Caco-2 (cell line): Measurements from ENCODE around the gene CAPN12. TPM values are rescaled to one million over a fixed set of nuclear protein-coding genes. Genes with fewer than 3 reads are reported as not detected.

Source experiments
- BruUV-seq: library from RNA; stranded (reverse); fragments of 400-500 nt; replicated peaks from 2 replicates; lab custom pipeline; 2021; lab: Mats Ljungman, UMichigan
- CTCF ChIA-PET: fragments of 300-600 bp; sonication (Branson Sonifier 250); formaldehyde crosslinking; loops from one replicate; lab custom pipeline; 2022; ENCODE audit warnings: antibody characterized with exemption; lab: Charles Lee
- POLR2A ChIA-PET: fragments of 300-600 bp; sonication (Branson Sonifier 250); formaldehyde crosslinking; loops from one replicate; lab custom pipeline; 2022; ENCODE audit warnings: antibody characterized with exemption; lab: Charles Lee
- DNase-seq, 2 experiments: peaks; one replicate each; pipeline versions ENCODE4 v3.0.0 to v3.0.0-alpha.2; 2020 to 2022
- H3K27me3 ChIP-seq: replicated peaks from 2 replicates; pipeline ENCODE4 v1.6.0; 2011; ENCODE audit warnings: low read length; ENCODE audit not compliant: control insufficient read depth, insufficient read depth
- H3K36me3 ChIP-seq: 2 replicates; pipeline ENCODE4 v1.5.1; 2011; ENCODE audit warnings: low read length; ENCODE audit not compliant: control insufficient read depth, insufficient read depth
- H3K4me1 ChIP-seq: fragments of 250-450 bp; sonication (Bioruptor Pico); 2 replicates; pipeline ENCODE4 v1.5.1; 2020; ENCODE audit warnings: mild to moderate bottlenecking
- H3K4me3 ChIP-seq: 2 replicates; pipeline ENCODE4 v1.5.1; 2011; ENCODE audit warnings: low read depth, mild to moderate bottlenecking, control low read depth, low read length
- H3K9me3 ChIP-seq: fragments of 250-450 bp; sonication (Bioruptor Pico); 2 replicates; pipeline ENCODE4 v1.5.1; 2020; ENCODE audit warnings: mild to moderate bottlenecking, moderate library complexity
- H3K27ac Mint-ChIP-seq: one replicate; pipeline ENCODE4 v1.8.0; 2022; ENCODE audit warnings: mixed read lengths; ENCODE audit not compliant: unreplicated experiment
- H3K27me3 Mint-ChIP-seq: one replicate; pipeline ENCODE4 v1.8.0; 2022; ENCODE audit warnings: mixed read lengths; ENCODE audit not compliant: insufficient read depth, unreplicated experiment
- H3K36me3 Mint-ChIP-seq: one replicate; pipeline ENCODE4 v1.8.0; 2022; ENCODE audit warnings: mild to moderate bottlenecking, mixed read lengths; ENCODE audit not compliant: insufficient read depth, unreplicated experiment
- H3K4me1 Mint-ChIP-seq: one replicate; pipeline ENCODE4 v1.8.0; 2022; ENCODE audit warnings: low read depth, mixed read lengths; ENCODE audit not compliant: unreplicated experiment
- H3K4me3 Mint-ChIP-seq: one replicate; pipeline ENCODE4 v1.8.0; 2022; ENCODE audit warnings: mild to moderate bottlenecking, moderate library complexity, mixed read lengths; ENCODE audit not compliant: unreplicated experiment
- H3K9me3 Mint-ChIP-seq: one replicate; pipeline ENCODE4 v1.8.0; 2022; ENCODE audit warnings: mixed read lengths; ENCODE audit not compliant: unreplicated experiment
- intact Hi-C: fragments of 100-400 bp; cut with micrococcal nuclease; formaldehyde crosslinking; loops from one replicate; pipeline ENCODE4 v1.10.0; 2022; ENCODE audit not compliant: unreplicated experiment
- total RNA-seq: library from RNA; stranded (reverse); gene quantifications from 2 replicates; pipeline ENCODE4 v1.2.3, GENCODE V29; 2022
- TF ChIP-seq, protein P1 (sequence below), 2 experiments: fragments of 200-600 bp in 1 of 2; IDR thresholded peaks; 1 replicate in 1 of 2; 2 replicates in 1 of 2; pipeline versions ENCODE4 v1.5.1 to v1.8.0; 2011 to 2022; ENCODE audit warnings: antibody characterized with exemption in 1 of 2, control low read depth in 1 of 2, inconsistent platforms in 1 of 2, low read depth in 1 of 2, low read length in 1 of 2, mild to moderate bottlenecking in 1 of 2, moderate library complexity in 1 of 2; ENCODE audit not compliant: insufficient read depth in 1 of 2, severe bottlenecking in 1 of 2, unreplicated experiment in 1 of 2

CAPN12 gene
- total RNA-seq, 1 experiment from 2014 or later: 8.8 TPM

DNA sequence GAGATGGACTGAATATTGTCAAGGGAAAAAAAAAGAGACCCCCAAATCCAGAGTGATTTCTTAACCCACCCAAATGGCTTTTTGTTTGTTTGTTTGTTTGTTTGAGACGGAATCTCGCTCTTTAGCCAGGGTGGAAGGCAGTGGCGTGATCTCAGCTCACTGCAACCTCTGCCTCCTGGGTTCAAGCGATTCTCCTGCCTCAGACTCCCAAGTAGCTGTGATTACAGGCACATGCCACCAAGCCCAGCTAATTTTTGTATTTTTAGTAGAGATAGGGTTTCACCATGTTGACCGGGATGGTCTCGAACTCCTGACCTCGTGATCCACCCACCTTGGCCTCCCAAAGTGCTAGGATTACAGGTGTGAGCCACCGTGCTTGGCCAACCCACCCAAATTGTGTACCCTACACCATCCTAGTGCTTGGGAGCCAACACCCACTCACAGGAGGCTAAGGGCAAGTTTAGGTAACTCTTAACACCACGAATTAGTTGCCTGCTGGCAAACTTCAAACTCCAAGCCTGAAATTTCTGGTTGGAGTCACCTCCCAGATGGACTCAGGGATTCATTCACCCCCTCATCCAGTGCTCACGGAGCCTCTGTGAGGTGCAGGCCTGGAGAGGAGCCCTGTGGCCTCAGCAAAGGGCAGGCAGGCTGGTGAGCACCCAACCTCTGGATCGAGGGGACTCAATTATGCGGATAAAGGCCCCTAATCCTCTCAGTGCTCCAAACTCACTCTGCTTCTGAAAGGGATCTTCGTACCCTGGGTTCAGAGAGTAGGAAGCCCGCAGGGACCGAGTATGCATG, 59.2 kb downstream of the CAPN12 start:
- ChIA-PET POLR2A (no interaction called here), CTCF (interaction anchor here (1.8 kb wide), 1 partner anchor 26 kb away, joined by 12 read pairs; no protein-coding TSS in a partner anchor)
- Histone ChIP-seq H3K27me3 (no peaks in the 10 kb centered on the region), H3K4me1 (peaks cover 85% of the 10 kb centered on the region), H3K36me3 (0 out of 2 replicates have a peak, but pooled peaks cover 5% of the 10 kb centered on the region), H3K9me3 (no peaks in the 10 kb centered on the region), H3K4me3 (no peak overlapping the region)
- peaks cover 91% of the 10 kb centered on the region for H3K36me3 Mint-ChIP-seq
- H3K4me3 Mint-ChIP-seq: peak overlapping the region; percentile 61
- intact Hi-C loops: no loop called here
- TF ChIP-seq, protein P1, sequence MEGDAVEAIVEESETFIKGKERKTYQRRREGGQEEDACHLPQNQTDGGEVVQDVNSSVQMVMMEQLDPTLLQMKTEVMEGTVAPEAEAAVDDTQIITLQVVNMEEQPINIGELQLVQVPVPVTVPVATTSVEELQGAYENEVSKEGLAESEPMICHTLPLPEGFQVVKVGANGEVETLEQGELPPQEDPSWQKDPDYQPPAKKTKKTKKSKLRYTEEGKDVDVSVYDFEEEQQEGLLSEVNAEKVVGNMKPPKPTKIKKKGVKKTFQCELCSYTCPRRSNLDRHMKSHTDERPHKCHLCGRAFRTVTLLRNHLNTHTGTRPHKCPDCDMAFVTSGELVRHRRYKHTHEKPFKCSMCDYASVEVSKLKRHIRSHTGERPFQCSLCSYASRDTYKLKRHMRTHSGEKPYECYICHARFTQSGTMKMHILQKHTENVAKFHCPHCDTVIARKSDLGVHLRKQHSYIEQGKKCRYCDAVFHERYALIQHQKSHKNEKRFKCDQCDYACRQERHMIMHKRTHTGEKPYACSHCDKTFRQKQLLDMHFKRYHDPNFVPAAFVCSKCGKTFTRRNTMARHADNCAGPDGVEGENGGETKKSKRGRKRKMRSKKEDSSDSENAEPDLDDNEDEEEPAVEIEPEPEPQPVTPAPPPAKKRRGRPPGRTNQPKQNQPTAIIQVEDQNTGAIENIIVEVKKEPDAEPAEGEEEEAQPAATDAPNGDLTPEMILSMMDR (IDR thresholded peaks at IDR 0.05; ENCODE audit: insufficient read depth in 1 of 2, low read depth in 1 of 2, low read length in 1 of 2, severe bottlenecking in 1 of 2, unreplicated experiment in 1 of 2): no peak
- H3K4me1 Mint-ChIP-seq: peaks cover 79% of the 10 kb centered on the region
- DNase-seq: no peak
- H3K27me3 Mint-ChIP-seq: no peaks in the 10 kb centered on the region
- peaks cover 10% of the 10 kb centered on the region for H3K9me3 Mint-ChIP-seq
- H3K27ac Mint-ChIP-seq: peak overlapping the region; percentile 95
- TSS peak; percentile 44 for BruUV-seq

DNA sequence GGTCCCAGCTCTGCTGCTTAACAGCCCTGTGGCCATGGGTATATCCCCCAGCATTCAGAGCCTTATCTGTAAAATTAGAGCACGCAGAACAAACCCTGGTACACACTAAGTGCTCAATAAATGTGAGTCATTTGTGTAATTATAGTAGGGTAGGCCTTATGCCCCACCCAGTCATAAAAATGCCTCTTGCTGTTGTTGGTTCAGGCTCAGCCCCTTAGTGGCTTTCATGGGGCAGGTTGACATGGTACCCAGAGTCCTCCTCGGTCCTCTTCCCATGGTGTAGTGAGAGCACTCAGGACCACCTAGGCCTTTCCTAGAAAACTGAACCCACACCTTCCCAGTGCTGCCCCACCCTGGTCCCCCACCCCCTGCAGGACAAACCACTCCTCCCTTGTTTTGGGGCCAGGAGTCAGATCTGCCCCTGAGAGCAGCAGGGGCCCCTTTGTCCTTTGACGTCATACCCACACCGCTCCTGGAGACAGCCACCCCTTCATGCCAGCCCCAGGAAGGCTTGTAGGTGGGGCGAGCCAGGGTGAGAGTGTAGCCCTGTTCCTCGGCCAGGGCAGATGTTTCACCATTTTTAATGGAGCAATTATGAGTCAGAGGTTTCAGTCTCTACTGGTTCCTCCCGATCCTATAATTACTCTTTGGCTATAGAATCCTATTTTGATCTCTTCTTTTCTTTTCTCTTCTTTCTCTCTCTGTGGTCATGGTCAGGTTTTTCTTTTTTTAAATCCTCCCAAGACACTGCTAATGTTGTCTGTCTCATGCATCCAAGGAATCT, 60.0 kb downstream of the CAPN12 start:
- no TSS peak for BruUV-seq
- H3K9me3 Mint-ChIP-seq: peaks cover 10% of the 10 kb centered on the region
- peaks cover 91% of the 10 kb centered on the region for H3K36me3 Mint-ChIP-seq
- no peaks in the 10 kb centered on the region for H3K27me3 Mint-ChIP-seq
- Histone ChIP-seq H3K27me3 (no peaks in the 10 kb centered on the region), H3K4me3 (no peak overlapping the region), H3K9me3 (no peaks in the 10 kb centered on the region), H3K4me1 (peaks cover 77% of the 10 kb centered on the region), H3K36me3 (0 out of 2 replicates have a peak, but pooled peaks cover 5% of the 10 kb centered on the region)
- peak overlapping the region; percentile 95 for H3K27ac Mint-ChIP-seq
- peaks cover 79% of the 10 kb centered on the region for H3K4me1 Mint-ChIP-seq
- ChIA-PET CTCF (interaction anchor here (1.0 to 1.9 kb wide), 6 partner anchors 9 to 281 kb away, joined by 3 to 12 read pairs (median 4); partner anchors contain the start of gene FAM98C), POLR2A (interaction anchor here (1.0 to 2.5 kb wide), 9 partner anchors 14 to 281 kb away, joined by 3 to 33 read pairs (median 13); partner anchors contain the start of genes ACTN4 and FAM98C)
- intact Hi-C loops: no loop called here
- TF ChIP-seq, protein P1 (IDR thresholded peaks at IDR 0.05; ENCODE audit: insufficient read depth in 1 of 2, low read depth in 1 of 2, low read length in 1 of 2, severe bottlenecking in 1 of 2, unreplicated experiment in 1 of 2): no peak
- H3K4me3 Mint-ChIP-seq: peak overlapping the region; percentile 57
- peak; percentile 76 to 92 for DNase-seq
